Measurements from ENCODE around the gene OR5AL1. TPM values are rescaled to one million over a fixed set of nuclear protein-coding genes. Genes with fewer than 3 reads are reported as not detected.

The OR5AL1 gene
- total RNA-seq, 2 donors from 2014 or later = not detected

DNA sequence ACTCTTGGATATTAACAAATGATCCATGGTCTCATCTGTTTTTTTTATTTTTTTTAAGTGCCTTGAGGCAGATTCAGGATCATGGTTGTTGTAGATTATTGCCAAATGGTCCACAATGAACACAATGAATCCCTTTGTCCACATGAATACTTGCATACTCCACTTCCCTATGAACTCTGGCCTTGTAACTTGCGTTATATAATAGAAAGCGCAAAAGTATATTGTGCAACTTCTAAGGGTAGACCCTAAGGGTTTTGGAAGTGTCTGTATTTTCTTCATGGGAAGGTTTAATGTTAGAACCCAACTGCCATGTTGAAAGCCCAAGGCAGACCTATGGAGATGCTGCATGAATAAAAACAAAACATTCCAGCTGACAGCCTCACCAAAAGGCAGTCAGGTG is 8.1 kb upstream of the OR5AL1 start:
- Histone ChIP-seq H3K4me3 (no peak overlapping the region), H3K27me3 (no peaks in the 10 kb centered on the region), H3K4me1 (no peaks in the 10 kb centered on the region), H3K27ac (no peak overlapping the region), H3K36me3 (no peaks in the 10 kb centered on the region), H3K9me3 (no peaks in the 10 kb centered on the region)
- TF ChIP-seq, protein P1, sequence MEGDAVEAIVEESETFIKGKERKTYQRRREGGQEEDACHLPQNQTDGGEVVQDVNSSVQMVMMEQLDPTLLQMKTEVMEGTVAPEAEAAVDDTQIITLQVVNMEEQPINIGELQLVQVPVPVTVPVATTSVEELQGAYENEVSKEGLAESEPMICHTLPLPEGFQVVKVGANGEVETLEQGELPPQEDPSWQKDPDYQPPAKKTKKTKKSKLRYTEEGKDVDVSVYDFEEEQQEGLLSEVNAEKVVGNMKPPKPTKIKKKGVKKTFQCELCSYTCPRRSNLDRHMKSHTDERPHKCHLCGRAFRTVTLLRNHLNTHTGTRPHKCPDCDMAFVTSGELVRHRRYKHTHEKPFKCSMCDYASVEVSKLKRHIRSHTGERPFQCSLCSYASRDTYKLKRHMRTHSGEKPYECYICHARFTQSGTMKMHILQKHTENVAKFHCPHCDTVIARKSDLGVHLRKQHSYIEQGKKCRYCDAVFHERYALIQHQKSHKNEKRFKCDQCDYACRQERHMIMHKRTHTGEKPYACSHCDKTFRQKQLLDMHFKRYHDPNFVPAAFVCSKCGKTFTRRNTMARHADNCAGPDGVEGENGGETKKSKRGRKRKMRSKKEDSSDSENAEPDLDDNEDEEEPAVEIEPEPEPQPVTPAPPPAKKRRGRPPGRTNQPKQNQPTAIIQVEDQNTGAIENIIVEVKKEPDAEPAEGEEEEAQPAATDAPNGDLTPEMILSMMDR (IDR thresholded peaks at IDR 0.05) = no peak
- no peak for DNase-seq (ENCODE audit: low spot score)

DNA sequence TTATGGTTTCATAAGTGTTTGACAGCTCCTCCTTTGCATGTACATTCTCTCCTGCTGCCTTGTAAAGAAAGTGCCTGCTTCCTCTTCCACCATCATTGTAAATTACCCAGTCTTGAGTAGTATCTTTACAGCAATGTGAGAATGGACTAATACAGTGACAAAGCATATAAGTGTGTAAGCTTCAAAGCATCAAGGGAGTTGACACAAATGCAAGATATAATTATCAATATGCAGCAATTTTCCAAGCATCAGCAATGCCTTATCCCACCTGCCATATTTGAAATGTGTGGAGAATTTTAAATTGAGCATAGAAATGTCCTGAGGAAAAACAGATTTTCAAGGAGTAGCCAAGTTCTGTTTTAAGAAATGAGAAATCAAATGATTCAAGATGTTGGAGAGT is 1.7 kb upstream of the OR5AL1 start:
- DNase-seq (ENCODE audit: low spot score) = no peak
- no peaks in the 10 kb centered on the region for H3K9me3 ChIP-seq
- no peaks in the 10 kb centered on the region for H3K36me3 ChIP-seq
- H3K4me3 ChIP-seq = no peak overlapping the region
- H3K27me3 ChIP-seq = no peaks in the 10 kb centered on the region
- H3K27ac ChIP-seq = no peak overlapping the region
- no peaks in the 10 kb centered on the region for H3K4me1 ChIP-seq
- TF ChIP-seq, protein P1 (IDR thresholded peaks at IDR 0.05) = no peak

DNA sequence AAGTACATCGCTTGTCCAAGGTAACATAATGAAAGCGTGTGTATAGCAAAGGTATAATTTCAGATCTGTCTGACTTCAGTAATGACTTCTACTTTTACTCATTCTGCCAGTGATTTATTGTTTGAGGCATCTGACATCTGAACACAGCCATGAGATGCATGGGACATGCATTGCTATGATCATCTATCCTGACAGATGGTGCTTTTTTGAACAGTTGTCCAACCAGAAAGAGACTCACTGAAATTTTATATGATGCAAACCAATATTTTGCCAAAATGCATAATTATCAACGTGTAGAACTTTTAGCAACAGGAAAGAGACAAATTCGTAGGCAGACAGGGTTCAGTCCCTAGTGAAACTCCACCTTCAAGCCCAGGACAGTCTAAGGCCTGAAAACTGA is 41.0 kb downstream of the OR5AL1 start:
- Histone ChIP-seq H3K4me1 (no peaks in the 10 kb centered on the region), H3K4me3 (no peak overlapping the region), H3K9me3 (no peaks in the 10 kb centered on the region), H3K27me3 (no peaks in the 10 kb centered on the region), H3K36me3 (no peaks in the 10 kb centered on the region), H3K27ac (no peak overlapping the region)
- TF ChIP-seq, protein P1 (IDR thresholded peaks at IDR 0.05) = no peak
- DNase-seq (ENCODE audit: low spot score) = no peak

DNA sequence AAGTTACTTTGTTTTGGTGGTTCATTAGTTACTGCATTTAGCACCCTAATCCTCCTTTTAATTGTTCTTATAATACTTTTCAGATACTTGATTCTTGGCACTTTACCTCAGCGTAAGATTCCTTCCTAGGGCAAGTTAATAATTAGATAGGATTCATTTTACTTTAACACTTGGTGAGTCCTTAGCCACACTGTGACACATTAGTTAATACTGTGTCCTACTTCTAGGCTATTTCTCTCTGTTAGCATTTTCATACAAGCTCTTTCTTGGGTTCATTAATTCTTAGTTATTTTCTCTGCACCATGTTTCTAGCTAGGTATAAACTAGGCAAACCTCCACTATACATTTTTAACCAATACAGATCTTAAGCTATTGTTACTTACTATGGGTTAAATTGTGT is 44.6 kb downstream of the OR5AL1 start:
- no peak overlapping the region for H3K27ac ChIP-seq
- no peaks in the 10 kb centered on the region for H3K36me3 ChIP-seq
- TF ChIP-seq, protein P1 (IDR thresholded peaks at IDR 0.05) = no peak
- no peaks in the 10 kb centered on the region for H3K4me1 ChIP-seq
- no peaks in the 10 kb centered on the region for H3K27me3 ChIP-seq
- DNase-seq (ENCODE audit: low spot score) = no peak
- no peaks in the 10 kb centered on the region for H3K9me3 ChIP-seq
- no peak overlapping the region for H3K4me3 ChIP-seq

Other genes with a start within 250 kb of the OR5AL1 start
- gene OR5J2, start 236.1 kb upstream of the OR5AL1 start, total RNA-seq = not detected
- gene OR5T2, start 178.4 kb upstream of the OR5AL1 start, total RNA-seq = not detected
- gene OR5T3, start 160.4 kb upstream of the OR5AL1 start, total RNA-seq = not detected
- not detected for gene OR5T1, start 138.5 kb upstream of the OR5AL1 start, total RNA-seq
- gene OR8H1, start 120.4 kb upstream of the OR5AL1 start, total RNA-seq = not detected
- gene OR8K3, start 97.6 kb upstream of the OR5AL1 start, total RNA-seq = not detected
- gene OR8K1, start 66.7 kb upstream of the OR5AL1 start, total RNA-seq = not detected
- gene OR8J1, start 58.4 kb upstream of the OR5AL1 start, total RNA-seq = not detected
- not detected for gene OR8U1, start 37.1 kb upstream of the OR5AL1 start, total RNA-seq
- gene OR5M3, start 60.7 kb downstream of the OR5AL1 start, total RNA-seq = not detected
- not detected for gene OR5M8, start 78.7 kb downstream of the OR5AL1 start, total RNA-seq
- not detected for gene OR5M11, start 130.6 kb downstream of the OR5AL1 start, total RNA-seq
- gene OR5M10, start 165.0 kb downstream of the OR5AL1 start, total RNA-seq = not detected
- gene OR5M1, start 202.2 kb downstream of the OR5AL1 start, total RNA-seq = not detected
- gene OR5AP2, start 229.7 kb downstream of the OR5AL1 start, total RNA-seq = not detected